ENCODE measurements around the gene MFGE8.
"Not testable (repeated sequence)": the region's sequence is repeated elsewhere in the genome, so short reads cannot be mapped to it uniquely, and the experiment has no call there.

Gene MFGE8

GRCh38 chr15:88913017-88913849 lies at the start of gene MFGE8:
Gene MFGE8, minus strand, starts transcription at chr15:88913379. Its CDS starts 60 bp downstream, at chr15:88913319.
- DNase-seq: peak; percentile 71

GRCh38 chr15:88959445-88959844 lies 46.3 kb upstream of the MFGE8 start:
- no peak for DNase-seq

- DNase-seq: no peak
Observed at GRCh38 chr15:88956906-88957305, 43.7 kb upstream of the MFGE8 start.

GRCh38 chr15:88956263-88956662 lies 43.1 kb upstream of the MFGE8 start:
- DNase-seq: no peak

- DNase-seq: no peak
Observed at GRCh38 chr15:88954431-88955277, 41.5 kb upstream of the MFGE8 start.

- DNase-seq: no peak
Observed at GRCh38 chr15:88950600-88951160, 37.5 kb upstream of the MFGE8 start.

GRCh38 chr15:88949734-88950400 lies 36.7 kb upstream of the MFGE8 start:
- DNase-seq: no peak

- DNase-seq: no peak
Observed at GRCh38 chr15:88940110-88940675, 27.0 kb upstream of the MFGE8 start.

GRCh38 chr15:88939486-88939806 lies 26.3 kb upstream of the MFGE8 start:
- DNase-seq: no peak

GRCh38 chr15:88938802-88939485 lies 25.8 kb upstream of the MFGE8 start:
- DNase-seq: no peak

- DNase-seq: not testable (repeated sequence)
Observed at GRCh38 chr15:88934449-88934848, 21.3 kb upstream of the MFGE8 start.

- no peak for DNase-seq
Observed at GRCh38 chr15:88932875-88933330, 19.7 kb upstream of the MFGE8 start.

GRCh38 chr15:88932271-88932874 lies 19.2 kb upstream of the MFGE8 start:
- no peak for DNase-seq

- DNase-seq: no peak
Observed at GRCh38 chr15:88930579-88930978, 17.4 kb upstream of the MFGE8 start.

- not testable (repeated sequence) for DNase-seq
Observed at GRCh38 chr15:88929358-88930098, 16.3 kb upstream of the MFGE8 start.

- not testable (repeated sequence) for DNase-seq
Observed at GRCh38 chr15:88928192-88928591, 15.0 kb upstream of the MFGE8 start.

GRCh38 chr15:88925648-88926047 lies 12.5 kb upstream of the MFGE8 start:
- not testable (repeated sequence) for DNase-seq

- peak; percentile 65 for DNase-seq
Observed at GRCh38 chr15:88920892-88921435, 7.8 kb upstream of the MFGE8 start.

GRCh38 chr15:88920186-88920891 lies 7.2 kb upstream of the MFGE8 start:
- DNase-seq: no peak

GRCh38 chr15:88918738-88919137 lies 5.6 kb upstream of the MFGE8 start:
- DNase-seq: peak; percentile 74

All from activated CD4-positive, alpha-beta T cell treated with anti-CD3 and anti-CD28 coated beads for 48 hours (primary cell).